C4-2B (cell line): ENCODE measurements around the gene COMMD4.
"Not testable (repeated sequence)": the region's sequence is repeated elsewhere in the genome, so short reads cannot be mapped to it uniquely, and the experiment has no call there.

ENCODE experiments used
- H3K27ac ChIP-seq: fragments of 450-650 bp; 2 replicates; pipeline ENCODE4 v1.5.1; 2017
- CTCF ChIP-seq: fragments of 450-650 bp; conservative IDR thresholded peaks from 2 replicates; pipeline ENCODE4 v1.5.1; 2017; ENCODE audit warnings: mild to moderate bottlenecking
- ZFX ChIP-seq: fragments of 450-650 bp; IDR thresholded peaks from 2 replicates; pipeline ENCODE4 v1.6.1; 2017

The COMMD4 gene

GRCh38 chr15:75335705-75336355 lies at the start of gene COMMD4:
Gene COMMD4 (plus strand): TSS chr15:75336063. CDS start chr15:75336090, 27 bp downstream.
- TF ChIP-seq CTCF: no peak
- peak; percentile 57; the same call in 1 of the 2 replicates for TF ChIP-seq ZFX
- peak within 1 kb of the TSS; percentile 76 for H3K27ac ChIP-seq

GRCh38 chr15:75293660-75294059 lies 42.2 kb upstream of the COMMD4 start:
- not testable (repeated sequence) for H3K27ac ChIP-seq

- H3K27ac ChIP-seq: not testable (repeated sequence)
These were observed 37.1 kb upstream of the COMMD4 start for GRCh38 chr15:75298541-75299310.

GRCh38 chr15:75299311-75299688 lies 36.6 kb upstream of the COMMD4 start:
- not testable (repeated sequence) for H3K27ac ChIP-seq
- TF ChIP-seq CTCF: peak; percentile 69

GRCh38 chr15:75300026-75300425 lies 35.8 kb upstream of the COMMD4 start:
- H3K27ac ChIP-seq: not testable (repeated sequence)

- TF ChIP-seq CTCF (no peak), ZFX (no peak)
- no peak overlapping the region for H3K27ac ChIP-seq
These were observed 33.5 kb upstream of the COMMD4 start for GRCh38 chr15:75302318-75302717.

- H3K27ac ChIP-seq: not testable (repeated sequence)
These were observed 33.1 kb upstream of the COMMD4 start for GRCh38 chr15:75302753-75303152.

GRCh38 chr15:75306188-75306587 lies 29.7 kb upstream of the COMMD4 start:
- TF ChIP-seq ZFX: no peak
- TF ChIP-seq CTCF: no peak
- no peak overlapping the region for H3K27ac ChIP-seq

GRCh38 chr15:75307778-75308390 lies 28.0 kb upstream of the COMMD4 start:
- TF ChIP-seq CTCF (peak; percentile 79), ZFX (no peak)
- H3K27ac ChIP-seq: no peak overlapping the region
